ENCODE data around the gene PSMC5.

The PSMC5 gene

DNA sequence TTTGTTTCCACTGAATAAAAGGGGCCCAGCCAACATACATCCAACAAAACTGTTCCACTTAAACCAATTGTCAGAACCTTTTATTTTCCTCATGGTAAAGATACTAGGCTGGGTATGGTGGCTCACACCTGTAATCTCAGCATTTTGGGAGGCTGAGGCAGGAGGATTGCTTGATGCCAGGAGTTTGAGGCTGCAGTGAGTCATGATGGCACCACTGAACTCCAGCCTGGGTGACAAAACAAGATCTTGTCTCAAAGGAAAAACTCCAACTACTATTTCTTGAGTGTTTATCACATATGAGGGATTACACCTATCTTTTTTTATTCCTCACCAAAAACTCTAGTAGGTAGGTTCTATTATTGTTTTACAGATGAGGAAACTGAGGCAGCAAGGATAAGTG lies 4.7 kb upstream of the PSMC5 start:
- H3K36me3 ChIP-seq (ENCODE audit: control insufficient read depth, insufficient read depth, low read length), result peaks cover 61% of the 10 kb centered on the region
- no peak overlapping the region for H3K4me3 ChIP-seq (ENCODE audit: low read depth, low read length)
- H3K9ac ChIP-seq (ENCODE audit: low read depth, low read length), result no peak overlapping the region
- H3K4me1 ChIP-seq (ENCODE audit: control insufficient read depth, insufficient read depth, low read length), result no peaks in the 10 kb centered on the region
- no peaks in the 10 kb centered on the region for H3K27me3 ChIP-seq (ENCODE audit: control insufficient read depth, insufficient read depth, low read length)
- no peaks in the 10 kb centered on the region for H3K9me3 ChIP-seq (ENCODE audit: control insufficient read depth, insufficient read depth, low read length)

DNA sequence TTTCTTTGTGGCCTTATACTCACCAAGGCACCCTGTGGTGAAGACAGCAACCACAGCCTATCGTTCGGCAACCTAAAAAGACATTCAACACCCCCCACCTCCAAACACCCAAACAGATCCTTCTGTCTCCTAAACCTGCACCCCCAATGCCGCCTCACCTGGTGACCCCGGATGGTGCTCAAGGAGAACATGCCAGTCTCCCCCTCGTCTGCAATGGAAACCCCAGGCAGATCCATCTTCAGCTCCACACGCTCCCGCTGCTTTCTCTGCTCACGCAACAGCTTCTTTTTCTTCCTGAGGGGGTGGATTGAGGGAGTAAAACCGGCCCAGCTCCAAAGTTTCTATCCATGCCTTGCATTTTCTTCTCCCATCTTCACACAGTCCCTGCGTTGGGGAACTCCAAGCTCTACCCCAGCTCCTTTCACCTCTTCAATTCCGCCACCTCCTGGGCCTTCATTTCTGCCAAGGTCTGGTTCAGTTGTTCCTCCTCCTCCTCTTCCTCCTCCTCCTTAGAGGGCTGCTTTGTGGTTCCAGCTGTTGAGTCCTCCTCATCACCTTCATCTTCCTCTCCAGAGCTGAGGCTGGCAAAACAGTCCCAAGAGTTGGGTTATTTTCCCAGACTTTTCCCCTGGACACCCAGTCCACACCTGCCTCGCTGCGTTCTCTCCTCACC lies 3.4 kb upstream of the PSMC5 start:
- H3K9me3 ChIP-seq (ENCODE audit: control insufficient read depth, insufficient read depth, low read length), result no peaks in the 10 kb centered on the region
- H3K4me1 ChIP-seq (ENCODE audit: control insufficient read depth, insufficient read depth, low read length), result peaks cover 3% of the 10 kb centered on the region
- H3K27me3 ChIP-seq (ENCODE audit: control insufficient read depth, insufficient read depth, low read length), result no peaks in the 10 kb centered on the region
- no peak overlapping the region for H3K4me3 ChIP-seq (ENCODE audit: low read depth, low read length)
- no peak overlapping the region for H3K9ac ChIP-seq (ENCODE audit: low read depth, low read length)
- peaks cover 49% of the 10 kb centered on the region for H3K36me3 ChIP-seq (ENCODE audit: control insufficient read depth, insufficient read depth, low read length)

DNA sequence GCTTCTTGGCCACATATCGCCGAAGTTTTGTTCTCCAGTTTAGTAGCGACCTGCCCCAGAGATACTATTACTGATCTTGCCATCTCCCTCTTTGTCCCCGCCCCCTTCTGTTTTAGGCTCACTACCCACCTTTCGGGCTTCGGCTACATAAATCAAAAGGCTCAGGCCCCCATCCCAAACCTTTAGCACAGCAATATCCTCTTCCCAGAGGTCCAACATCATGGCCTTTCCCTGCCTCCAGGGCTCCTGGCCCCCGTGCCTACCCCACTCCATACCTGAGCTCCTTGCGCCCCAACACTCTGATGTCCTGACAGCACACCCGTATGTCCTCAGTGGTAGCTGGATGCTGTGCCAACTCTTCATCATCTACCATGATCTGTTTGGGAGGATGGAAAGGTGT lies 2.9 kb upstream of the PSMC5 start:
- Histone ChIP-seq H3K4me1 (ENCODE audit: control insufficient read depth, insufficient read depth, low read length) (peaks cover 3% of the 10 kb centered on the region), H3K36me3 (ENCODE audit: control insufficient read depth, insufficient read depth, low read length) (peaks cover 46% of the 10 kb centered on the region), H3K9ac (ENCODE audit: low read depth, low read length) (no peak overlapping the region)

DNA sequence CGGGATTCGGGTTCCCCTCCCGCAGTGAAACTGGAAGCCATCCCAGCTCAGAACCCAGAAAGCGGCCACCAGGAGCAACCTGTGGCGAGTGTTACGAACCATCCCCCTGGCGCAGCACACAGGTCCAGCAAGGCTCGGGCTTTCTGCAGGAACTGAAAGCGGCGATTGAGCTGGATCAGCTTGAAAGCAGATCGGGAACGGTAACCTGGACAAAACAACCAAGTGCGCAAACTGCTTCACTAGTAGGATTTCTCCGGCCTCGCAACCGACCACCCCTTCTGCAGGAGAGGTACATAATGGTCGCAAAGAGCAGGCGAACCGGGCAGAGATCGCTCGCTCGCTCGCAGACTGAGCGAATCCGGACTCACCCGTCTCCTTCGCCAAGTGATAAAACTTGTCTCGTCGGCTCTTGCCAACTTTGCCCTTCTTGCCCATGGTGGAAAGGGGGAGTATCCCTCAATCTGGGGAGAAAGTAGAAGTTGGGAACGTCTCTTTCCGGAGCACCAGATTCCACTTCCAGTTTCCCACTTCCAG lies 696 bp upstream of the PSMC5 start:
- peak overlapping the region; percentile 96 for H3K4me3 ChIP-seq (ENCODE audit: low read depth, low read length)
- H3K36me3 ChIP-seq (ENCODE audit: control insufficient read depth, insufficient read depth, low read length), result peaks cover 53% of the 10 kb centered on the region
- H3K27me3 ChIP-seq (ENCODE audit: control insufficient read depth, insufficient read depth, low read length), result no peaks in the 10 kb centered on the region
- H3K4me1 ChIP-seq (ENCODE audit: control insufficient read depth, insufficient read depth, low read length), result peaks cover 3% of the 10 kb centered on the region
- no peaks in the 10 kb centered on the region for H3K9me3 ChIP-seq (ENCODE audit: control insufficient read depth, insufficient read depth, low read length)
- peak overlapping the region; percentile 94 for H3K9ac ChIP-seq (ENCODE audit: low read depth, low read length)

More for the DNA sequence above, 2.9 kb upstream of the PSMC5 start:
- Histone ChIP-seq H3K9me3 (ENCODE audit: control insufficient read depth, insufficient read depth, low read length) (no peaks in the 10 kb centered on the region), H3K27me3 (ENCODE audit: control insufficient read depth, insufficient read depth, low read length) (no peaks in the 10 kb centered on the region), H3K4me3 (ENCODE audit: low read depth, low read length) (no peak overlapping the region)

DNA sequence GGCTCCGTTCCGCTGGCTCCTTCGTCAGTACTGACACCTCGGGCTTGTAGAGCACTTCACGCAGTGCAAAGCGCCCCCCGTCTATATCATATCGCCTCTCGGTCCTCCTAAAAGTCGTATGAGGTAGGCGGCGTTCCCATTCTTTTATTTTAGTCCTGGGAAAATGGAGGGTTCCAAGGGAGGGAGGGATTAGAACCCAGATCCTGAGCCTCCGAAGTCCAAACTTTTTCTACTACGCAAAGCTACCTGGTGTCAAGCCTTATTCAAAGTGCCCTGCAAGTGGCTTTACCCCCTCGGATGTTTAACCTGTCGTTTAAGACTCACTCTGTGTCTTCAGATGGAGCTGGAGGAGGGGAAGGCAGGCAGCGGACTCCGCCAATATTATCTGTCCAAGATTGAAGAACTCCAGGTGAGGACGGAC lies 580 bp downstream of the PSMC5 start:
- peak overlapping the region; percentile 94 for H3K9ac ChIP-seq (ENCODE audit: low read depth, low read length)
- H3K4me3 ChIP-seq (ENCODE audit: low read depth, low read length), result peak overlapping the region; percentile 96
- peaks cover 55% of the 10 kb centered on the region for H3K36me3 ChIP-seq (ENCODE audit: control insufficient read depth, insufficient read depth, low read length)
- H3K27me3 ChIP-seq (ENCODE audit: control insufficient read depth, insufficient read depth, low read length), result no peaks in the 10 kb centered on the region
- H3K9me3 ChIP-seq (ENCODE audit: control insufficient read depth, insufficient read depth, low read length), result no peaks in the 10 kb centered on the region
- H3K4me1 ChIP-seq (ENCODE audit: control insufficient read depth, insufficient read depth, low read length), result peaks cover 3% of the 10 kb centered on the region

DNA sequence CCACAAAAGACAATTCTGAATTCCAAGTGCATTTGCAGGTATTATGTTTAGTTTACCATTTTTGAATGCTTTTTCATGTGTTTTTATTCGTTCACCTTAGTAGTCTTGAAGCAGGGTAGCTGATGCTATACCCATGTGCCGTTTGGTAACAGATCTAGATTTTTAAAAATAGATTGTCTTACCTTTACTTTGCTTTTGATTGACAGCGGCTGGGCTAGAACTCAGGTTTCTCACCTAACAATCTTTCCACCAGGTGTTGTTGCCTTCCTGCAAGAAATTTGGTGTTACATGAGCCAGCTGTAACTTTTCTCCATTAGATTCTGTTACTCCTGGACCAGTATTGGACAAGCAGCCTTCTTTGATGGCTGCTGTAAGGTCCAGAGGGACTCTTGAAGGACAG lies 1.7 kb downstream of the PSMC5 start:
- Histone ChIP-seq H3K4me3 (ENCODE audit: low read depth, low read length) (peak overlapping the region; percentile 96), H3K36me3 (ENCODE audit: control insufficient read depth, insufficient read depth, low read length) (peaks cover 60% of the 10 kb centered on the region), H3K9me3 (ENCODE audit: control insufficient read depth, insufficient read depth, low read length) (no peaks in the 10 kb centered on the region), H3K27me3 (ENCODE audit: control insufficient read depth, insufficient read depth, low read length) (no peaks in the 10 kb centered on the region), H3K4me1 (ENCODE audit: control insufficient read depth, insufficient read depth, low read length) (peaks cover 3% of the 10 kb centered on the region), H3K9ac (ENCODE audit: low read depth, low read length) (no peak overlapping the region)

DNA sequence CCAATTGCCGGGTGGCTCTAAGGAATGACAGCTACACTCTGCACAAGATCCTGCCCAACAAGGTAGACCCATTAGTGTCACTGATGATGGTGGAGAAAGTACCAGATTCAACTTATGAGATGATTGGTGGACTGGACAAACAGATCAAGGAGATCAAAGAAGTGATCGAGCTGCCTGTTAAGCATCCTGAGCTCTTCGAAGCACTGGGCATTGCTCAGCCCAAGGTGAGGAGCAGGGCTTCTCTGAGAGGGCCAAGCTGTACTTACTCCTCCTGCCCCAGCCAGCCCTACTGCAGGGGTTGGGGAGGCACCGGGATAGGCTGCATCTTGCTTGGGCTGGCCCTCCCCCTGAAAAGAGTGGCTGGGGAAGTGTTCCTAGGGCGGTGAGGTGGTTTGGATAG lies 3.0 kb downstream of the PSMC5 start:
- Histone ChIP-seq H3K4me3 (ENCODE audit: low read depth, low read length) (no peak overlapping the region), H3K36me3 (ENCODE audit: control insufficient read depth, insufficient read depth, low read length) (peaks cover 54% of the 10 kb centered on the region), H3K9me3 (ENCODE audit: control insufficient read depth, insufficient read depth, low read length) (no peaks in the 10 kb centered on the region), H3K4me1 (ENCODE audit: control insufficient read depth, insufficient read depth, low read length) (peaks cover 3% of the 10 kb centered on the region), H3K27me3 (ENCODE audit: control insufficient read depth, insufficient read depth, low read length) (no peaks in the 10 kb centered on the region), H3K9ac (ENCODE audit: low read depth, low read length) (no peak overlapping the region)

DNA sequence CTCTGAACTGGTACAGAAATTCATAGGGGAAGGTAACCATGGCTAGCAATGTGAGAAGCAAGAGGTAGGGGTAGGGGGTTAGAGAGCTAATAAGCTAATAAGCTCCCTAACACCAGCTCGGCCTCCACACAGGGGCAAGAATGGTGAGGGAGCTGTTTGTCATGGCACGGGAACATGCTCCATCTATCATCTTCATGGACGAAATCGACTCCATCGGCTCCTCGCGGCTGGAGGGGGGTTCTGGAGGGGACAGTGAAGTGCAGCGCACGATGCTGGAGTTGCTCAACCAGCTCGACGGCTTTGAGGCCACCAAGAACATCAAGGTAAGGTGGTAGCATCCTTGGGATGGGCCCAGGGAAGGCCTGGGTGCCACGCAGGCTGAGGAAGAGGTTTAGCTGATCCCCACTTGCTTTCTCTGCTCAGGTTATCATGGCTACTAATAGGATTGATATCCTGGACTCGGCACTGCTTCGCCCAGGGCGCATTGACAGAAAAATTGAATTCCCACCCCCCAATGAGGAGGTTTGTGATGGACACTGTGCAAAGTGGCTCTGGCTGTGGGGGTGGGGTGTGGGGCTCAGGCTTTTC lies 3.8 kb downstream of the PSMC5 start:
- no peaks in the 10 kb centered on the region for H3K27me3 ChIP-seq (ENCODE audit: control insufficient read depth, insufficient read depth, low read length)
- H3K4me1 ChIP-seq (ENCODE audit: control insufficient read depth, insufficient read depth, low read length), result peaks cover 3% of the 10 kb centered on the region
- no peak overlapping the region for H3K4me3 ChIP-seq (ENCODE audit: low read depth, low read length)
- H3K9ac ChIP-seq (ENCODE audit: low read depth, low read length), result no peak overlapping the region
- peaks cover 50% of the 10 kb centered on the region for H3K36me3 ChIP-seq (ENCODE audit: control insufficient read depth, insufficient read depth, low read length)
- H3K9me3 ChIP-seq (ENCODE audit: control insufficient read depth, insufficient read depth, low read length), result no peaks in the 10 kb centered on the region

DNA sequence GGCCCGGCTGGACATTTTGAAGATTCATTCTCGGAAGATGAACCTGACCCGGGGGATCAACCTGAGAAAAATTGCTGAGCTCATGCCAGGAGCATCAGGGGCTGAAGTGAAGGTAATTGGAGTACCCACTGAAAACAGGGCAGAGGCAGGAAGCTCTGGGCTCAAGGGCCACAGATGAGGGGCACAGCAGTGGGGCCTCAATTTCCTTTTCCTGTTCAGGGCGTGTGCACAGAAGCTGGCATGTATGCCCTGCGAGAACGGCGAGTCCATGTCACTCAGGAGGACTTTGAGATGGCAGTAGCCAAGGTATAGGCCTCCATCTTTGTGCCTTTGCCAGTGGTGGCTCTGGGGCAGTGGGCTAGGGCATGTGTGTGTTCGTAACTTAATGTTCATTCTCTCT lies 4.3 kb downstream of the PSMC5 start:
- H3K36me3 ChIP-seq (ENCODE audit: control insufficient read depth, insufficient read depth, low read length), result peaks cover 50% of the 10 kb centered on the region
- no peak overlapping the region for H3K9ac ChIP-seq (ENCODE audit: low read depth, low read length)
- no peaks in the 10 kb centered on the region for H3K9me3 ChIP-seq (ENCODE audit: control insufficient read depth, insufficient read depth, low read length)
- H3K27me3 ChIP-seq (ENCODE audit: control insufficient read depth, insufficient read depth, low read length), result no peaks in the 10 kb centered on the region
- peaks cover 3% of the 10 kb centered on the region for H3K4me1 ChIP-seq (ENCODE audit: control insufficient read depth, insufficient read depth, low read length)
- H3K4me3 ChIP-seq (ENCODE audit: low read depth, low read length), result no peak overlapping the region

DNA sequence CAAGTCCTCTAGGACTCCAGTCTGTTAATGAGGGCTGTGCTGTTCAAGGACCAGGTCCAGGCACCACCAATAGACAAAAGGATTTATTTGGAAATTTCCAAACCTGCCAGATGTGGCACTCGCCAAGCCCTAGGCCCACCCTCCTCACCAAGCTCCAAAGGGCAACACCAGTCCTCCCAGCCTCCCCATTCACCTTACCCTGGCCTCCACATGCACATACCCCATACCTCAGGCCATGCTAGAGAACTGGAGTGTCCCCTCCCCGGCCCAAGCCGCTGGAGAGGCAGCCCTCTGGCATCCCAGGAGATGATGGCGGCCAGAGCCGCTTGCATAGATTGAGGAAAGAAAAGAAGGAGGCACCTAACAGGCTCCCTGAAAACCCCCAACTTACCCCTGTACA lies 4.8 kb downstream of the PSMC5 start:
- H3K9ac ChIP-seq (ENCODE audit: low read depth, low read length), result no peak overlapping the region
- H3K27me3 ChIP-seq (ENCODE audit: control insufficient read depth, insufficient read depth, low read length), result no peaks in the 10 kb centered on the region
- H3K9me3 ChIP-seq (ENCODE audit: control insufficient read depth, insufficient read depth, low read length), result no peaks in the 10 kb centered on the region
- peaks cover 3% of the 10 kb centered on the region for H3K4me1 ChIP-seq (ENCODE audit: control insufficient read depth, insufficient read depth, low read length)
- peaks cover 52% of the 10 kb centered on the region for H3K36me3 ChIP-seq (ENCODE audit: control insufficient read depth, insufficient read depth, low read length)
- H3K4me3 ChIP-seq (ENCODE audit: low read depth, low read length), result no peak overlapping the region

DNA sequence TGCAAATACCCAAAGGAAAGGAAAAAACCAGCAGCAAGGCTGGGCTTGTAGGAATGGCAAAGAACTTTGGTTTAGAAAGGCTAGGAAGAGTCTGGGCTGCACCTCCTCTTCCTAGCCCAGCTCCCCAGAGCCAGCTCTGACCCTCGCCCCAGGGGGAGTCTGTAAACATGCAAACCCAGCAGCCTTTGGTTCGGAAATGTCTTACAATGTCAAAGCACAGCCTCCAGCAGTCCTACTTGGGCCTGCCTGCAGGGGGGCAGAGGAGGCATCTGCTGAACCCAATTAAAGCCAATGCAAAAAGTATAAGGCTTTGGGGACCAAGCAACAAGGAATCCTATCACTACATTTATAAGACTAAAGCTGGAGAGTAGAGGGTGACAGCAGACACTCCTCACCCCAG lies 5.2 kb downstream of the PSMC5 start:
- Histone ChIP-seq H3K27me3 (ENCODE audit: control insufficient read depth, insufficient read depth, low read length) (no peaks in the 10 kb centered on the region), H3K4me3 (ENCODE audit: low read depth, low read length) (no peak overlapping the region), H3K9ac (ENCODE audit: low read depth, low read length) (no peak overlapping the region), H3K9me3 (ENCODE audit: control insufficient read depth, insufficient read depth, low read length) (no peaks in the 10 kb centered on the region), H3K36me3 (ENCODE audit: control insufficient read depth, insufficient read depth, low read length) (peaks cover 52% of the 10 kb centered on the region), H3K4me1 (ENCODE audit: control insufficient read depth, insufficient read depth, low read length) (peaks cover 3% of the 10 kb centered on the region)

DNA sequence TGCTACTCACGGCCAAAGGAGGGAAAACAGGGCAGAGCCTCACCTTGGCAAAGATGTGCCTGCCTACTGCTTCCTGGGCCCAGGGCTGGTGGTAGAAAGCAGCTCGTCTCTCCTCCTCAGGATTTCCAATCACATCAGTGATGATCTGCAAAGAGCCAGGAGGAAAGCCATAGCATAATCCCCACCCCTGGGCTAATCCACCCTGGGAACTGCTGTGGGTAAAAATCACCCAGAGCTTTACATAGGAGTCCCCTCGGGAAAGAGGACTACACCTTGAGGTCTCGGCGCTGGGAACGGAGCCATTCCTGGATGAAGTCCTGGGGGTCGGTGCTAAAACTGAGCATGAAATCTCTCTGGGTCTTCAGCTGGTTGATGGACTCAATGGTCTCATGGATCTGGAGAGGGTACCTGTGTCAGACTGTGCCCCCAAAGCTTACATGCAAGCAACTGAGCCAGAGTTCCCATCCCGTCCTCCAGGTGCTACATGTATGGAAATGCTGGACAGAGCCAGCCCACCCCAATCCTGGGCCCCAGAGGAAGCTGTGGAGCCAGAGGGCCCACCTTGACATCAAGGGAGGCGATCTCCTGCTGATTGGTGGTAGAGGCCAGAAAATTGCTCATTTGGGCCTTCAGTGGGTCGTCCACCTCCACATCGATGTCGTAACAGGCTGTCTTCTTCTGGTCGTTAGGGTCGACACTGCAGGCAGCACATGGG lies 6.0 kb downstream of the PSMC5 start:
- peaks cover 52% of the 10 kb centered on the region for H3K36me3 ChIP-seq (ENCODE audit: control insufficient read depth, insufficient read depth, low read length)
- H3K4me1 ChIP-seq (ENCODE audit: control insufficient read depth, insufficient read depth, low read length), result peaks cover 4% of the 10 kb centered on the region
- no peak overlapping the region for H3K9ac ChIP-seq (ENCODE audit: low read depth, low read length)
- no peaks in the 10 kb centered on the region for H3K9me3 ChIP-seq (ENCODE audit: control insufficient read depth, insufficient read depth, low read length)
- no peaks in the 10 kb centered on the region for H3K27me3 ChIP-seq (ENCODE audit: control insufficient read depth, insufficient read depth, low read length)
- no peak overlapping the region for H3K4me3 ChIP-seq (ENCODE audit: low read depth, low read length)

All from iPS-15b (cell line).